H1 (cell line): Measurements from ENCODE around the gene ZNF100. TPM values are rescaled to one million over a fixed set of nuclear protein-coding genes. Genes with fewer than 3 reads are reported as not detected.

Source experiments
- CTCF ChIA-PET: fragments of 300-600 bp; sonication (Branson Sonifier 250); formaldehyde crosslinking; loops from one replicate; lab custom pipeline; 2021; ENCODE audit not compliant: partially characterized antibody; lab: Charles Lee
- POLR2A ChIA-PET: fragments of 300-600 bp; sonication (Branson Sonifier 250); formaldehyde crosslinking; loops from one replicate; lab custom pipeline; 2021; ENCODE audit warnings: inconsistent platforms; ENCODE audit not compliant: partially characterized antibody; lab: Charles Lee
- DNase-seq, 2 experiments: peaks; one replicate each; pipeline versions ENCODE4 v3.0.0 to v3.0.0-alpha.2; 2010 to 2022; ENCODE audit warnings: low spot score in 2 of 2, low read depth in 1 of 2, mixed read lengths in 1 of 2
- FAIRE-seq: peaks from 2 replicates; lab custom pipeline; 2011; peaks lifted over from hg19 to GRCh38; lab: Jason Lieb, UNC
- H2AFZ ChIP-seq: 2 replicates; pipeline ENCODE4 v1.8.1; 2012; ENCODE audit warnings: low read length, inconsistent platforms
- H2AK5ac ChIP-seq: 2 replicates; pipeline ENCODE4 v1.6.1; 2013; ENCODE audit warnings: low read depth, low read length
- H2BK120ac ChIP-seq: replicated peaks from 2 replicates; pipeline ENCODE3; 2013; ENCODE audit warnings: low read depth, low read length, inconsistent platforms
- H2BK12ac ChIP-seq: 2 replicates; pipeline ENCODE4 v1.6.1; 2013; ENCODE audit warnings: low read depth, low read length
- H2BK15ac ChIP-seq: 2 replicates; pipeline ENCODE4 v1.6.1; 2013; ENCODE audit warnings: low read length
- H2BK20ac ChIP-seq: 2 replicates; pipeline ENCODE4 v1.6.1; 2013; ENCODE audit warnings: low read length
- H2BK5ac ChIP-seq: 2 replicates; pipeline ENCODE4 v1.6.1; 2013; ENCODE audit warnings: low read depth, low read length
- H3K14ac ChIP-seq: 2 replicates; pipeline ENCODE4 v1.6.1; 2013; ENCODE audit warnings: inconsistent platforms; ENCODE audit not compliant: insufficient read length
- H3K18ac ChIP-seq: 2 replicates; pipeline ENCODE4 v1.6.1; 2013; ENCODE audit warnings: low read length; ENCODE audit errors: extremely low read depth
- H3K23ac ChIP-seq: 2 replicates; pipeline ENCODE4 v1.6.1; 2013; ENCODE audit warnings: inconsistent platforms; ENCODE audit not compliant: insufficient read length
- H3K23me2 ChIP-seq: 2 replicates; pipeline ENCODE4 v1.6.1; 2013; ENCODE audit warnings: low read depth, low read length
- H3K27ac ChIP-seq: 2 replicates; pipeline ENCODE4 v1.6.1; 2011; ENCODE audit warnings: low read depth, low read length, inconsistent platforms
- H3K27me3 ChIP-seq, 4 experiments: replicated peaks in 1 of 4; 1 replicate in 1 of 4; 2 replicates in 3 of 4; pipeline versions ENCODE4 v1.6.1 to v1.8.1; 2011 to 2013; ENCODE audit warnings: low read length in 3 of 4, mild to moderate bottlenecking in 3 of 4, inconsistent platforms in 2 of 4, mixed read lengths in 2 of 4, moderate library complexity in 1 of 4; ENCODE audit not compliant: control insufficient read depth in 3 of 4, insufficient read depth in 3 of 4; ENCODE audit errors: extremely low read depth in 1 of 4
- H3K36me3 ChIP-seq, 4 experiments: 2 replicates each; pipeline versions ENCODE4 v1.6.1 to v1.8.1; 2011 to 2013; ENCODE audit warnings: mild to moderate bottlenecking in 4 of 4, low read length in 3 of 4, moderate library complexity in 2 of 4, control low read depth in 1 of 4, inconsistent platforms in 1 of 4; ENCODE audit not compliant: insufficient read depth in 4 of 4, control insufficient read depth in 2 of 4
- H3K4ac ChIP-seq: replicated peaks from 2 replicates; pipeline ENCODE3; 2013; ENCODE audit warnings: low read length, low read depth, mixed read lengths, inconsistent platforms; ENCODE audit not compliant: insufficient read length
- H3K4me1 ChIP-seq, 4 experiments: replicated peaks in 1 of 4; 1 replicate in 1 of 4; 2 replicates in 3 of 4; pipeline versions ENCODE4 v1.6.1 to v1.8.1; 2011 to 2013; ENCODE audit warnings: low read length in 3 of 4, inconsistent platforms in 2 of 4, mixed read lengths in 1 of 4; ENCODE audit not compliant: insufficient read depth in 4 of 4, control insufficient read depth in 3 of 4
- H3K4me2 ChIP-seq, 2 experiments: 2 replicates each; pipeline versions ENCODE4 v1.6.1 to v1.8.1; 2011 to 2013; ENCODE audit warnings: low read depth in 2 of 2, low read length in 2 of 2, control low read depth in 1 of 2, inconsistent platforms in 1 of 2, mild to moderate bottlenecking in 1 of 2; ENCODE audit not compliant: insufficient read depth in 1 of 2
- H3K4me3 ChIP-seq, 4 experiments: fragments of 200-600, 300-600 bp in 1 of 4; sonication (generic), shearing (Covaris generic), sonication (Bioruptor Twin) in 1 of 4; 2 replicates each; pipeline versions ENCODE4 v1.5.1 to v1.8.1; 2011 to 2016; ENCODE audit warnings: low read length in 4 of 4, low read depth in 3 of 4, control low read depth in 2 of 4, inconsistent platforms in 2 of 4, mild to moderate bottlenecking in 2 of 4, mixed read lengths in 1 of 4, moderate library complexity in 1 of 4; ENCODE audit not compliant: insufficient read depth in 2 of 4; ENCODE audit errors: extremely low read depth in 1 of 4
- H3K56ac ChIP-seq: replicated peaks from 2 replicates; pipeline ENCODE3; 2013; ENCODE audit warnings: low read depth, mild to moderate bottlenecking, mixed read lengths, low read length, inconsistent platforms; ENCODE audit not compliant: insufficient read length
- H3K79me1 ChIP-seq: 2 replicates; pipeline ENCODE4 v1.6.1; 2013; ENCODE audit warnings: low read depth, low read length, control low read depth
- H3K79me2 ChIP-seq, 2 experiments: 2 replicates each; pipeline versions ENCODE4 v1.6.1 to v1.8.1; 2012 to 2013; ENCODE audit warnings: low read length in 2 of 2, mild to moderate bottlenecking in 2 of 2, inconsistent platforms in 1 of 2; ENCODE audit not compliant: insufficient read depth in 2 of 2, control insufficient read depth in 1 of 2
- H3K9ac ChIP-seq, 4 experiments: replicated peaks in 1 of 4; 1 replicate in 1 of 4; 2 replicates in 3 of 4; pipeline versions ENCODE4 v1.6.1 to v1.8.1; 2011 to 2013; ENCODE audit warnings: low read depth in 3 of 4, low read length in 3 of 4, control low read depth in 2 of 4, mild to moderate bottlenecking in 2 of 4, moderate library complexity in 2 of 4, inconsistent platforms in 1 of 4; ENCODE audit errors: extremely low read depth in 1 of 4
- H3K9me3 ChIP-seq, 2 experiments: 2 replicates each; pipeline versions ENCODE4 v1.6.1 to v1.8.1; 2012 to 2013; ENCODE audit warnings: mild to moderate bottlenecking in 2 of 2, moderate library complexity in 2 of 2, control low read depth in 1 of 2, inconsistent platforms in 1 of 2, low read depth in 1 of 2, low read length in 1 of 2, mixed read lengths in 1 of 2; ENCODE audit not compliant: insufficient read depth in 2 of 2
- H4K20me1 ChIP-seq, 2 experiments: replicated peaks in 1 of 2; 2 replicates each; pipeline versions ENCODE3 to v1.8.1; 2011 to 2013; ENCODE audit warnings: inconsistent platforms in 2 of 2, low read length in 2 of 2, mild to moderate bottlenecking in 1 of 2; ENCODE audit not compliant: insufficient read depth in 2 of 2, control insufficient read depth in 1 of 2
- H4K5ac ChIP-seq: 2 replicates; pipeline ENCODE4 v1.6.1; 2013; ENCODE audit warnings: low read length, low read depth, mixed read lengths, inconsistent platforms; ENCODE audit not compliant: insufficient read length
- H4K8ac ChIP-seq: 2 replicates; pipeline ENCODE4 v1.8.0; 2013; ENCODE audit warnings: mild to moderate bottlenecking, moderate library complexity, low read length, inconsistent platforms; ENCODE audit not compliant: insufficient read depth; ENCODE audit errors: extremely low read depth
- H4K91ac ChIP-seq: replicated peaks from 2 replicates; pipeline ENCODE3; 2013; ENCODE audit warnings: low read length, mixed read lengths, inconsistent platforms; ENCODE audit not compliant: insufficient read length
- ASH2L ChIP-seq: fragments of 200-600, 300-600 bp; sonication (generic); IDR thresholded peaks from one replicate; pipeline ENCODE4 v1.7.1; 2017; ENCODE audit warnings: low read length
- BRCA1 ChIP-seq: IDR thresholded peaks from 2 replicates; pipeline ENCODE4 v1.6.1; 2012; ENCODE audit warnings: low read depth, low read length, improper control_type of control experiment
- RNF2 ChIP-seq: fragments of 200-900, 300-1000 bp; sonication (generic); IDR thresholded peaks from 2 replicates; pipeline ENCODE4 v1.7.1; 2016; ENCODE audit warnings: borderline replicate concordance, low read depth, mild to moderate bottlenecking, antibody characterized with exemption, low read length; ENCODE audit not compliant: poor library complexity, severe bottlenecking; ENCODE audit errors: missing control alignments
- WGBS, 2 experiments: shearing (Covaris generic) in 1 of 2; methylation state at CpG; one replicate each; pipeline versions ENCODE4 v1.1.6 to v1.1.7; 2013 to 2015; ENCODE audit warnings: low lambda C conversion rate in 2 of 2, mixed read lengths in 2 of 2, inconsistent platforms in 1 of 2, low coverage in 1 of 2, missing lambda C conversion rate in 1 of 2; ENCODE audit not compliant: insufficient replicate concordance in 2 of 2, insufficient coverage in 1 of 2, insufficient read length in 1 of 2; ENCODE audit errors: extremely low coverage in 1 of 2, missing lambda C conversion rate in 1 of 2; 5-methylcytosine and 5-hydroxymethylcytosine counted together
- polyA plus RNA-seq, 7 experiments: library from polyadenylated mRNA; depleted of rRNA in 3 of 7; stranded (reverse) in 5 of 7; unstranded in 2 of 7; fragments of >200 nt in 5 of 7; fragments of 200-250 nt in 2 of 7; gene quantifications; 1 replicate in 5 of 7; 2 replicates in 1 of 7; 4 replicates in 1 of 7; pipeline versions ENCODE4 v1.2.1 to v1.2.3, GENCODE V29; 2011 to 2013; ENCODE audit warnings: missing spikeins in 2 of 7, mixed read lengths in 2 of 7
- total RNA-seq: library from RNA; stranded (reverse); fragmentation: NEBNext Ultra II Directional; extraction: Animal tissue kit (Norgen Biotek cat#: 25700); gene quantifications from 2 replicates; pipeline ENCODE4 v1.2.1, GENCODE V29; 2021
- TF ChIP-seq, protein P1 (sequence below): IDR thresholded peaks from 2 replicates; pipeline ENCODE4 v1.6.1; 2011; ENCODE audit warnings: low read depth, mild to moderate bottlenecking, low read length; ENCODE audit not compliant: insufficient read depth

The ZNF100 gene
- total and polyA plus RNA-seq, 2 of the 8 experiments (the other 6 are each of a cell fraction or from before 2014, with no cell fraction given): 4.9 to 30.8 TPM

- CTCF ChIA-PET: interaction anchor here (0.6 to 1.9 kb wide), 15 partner anchors 9 to 428 kb away, joined by 3 to 11 read pairs (median 4); no protein-coding TSS in a partner anchor
- FAIRE-seq: no peak
- no peak for TF ChIP-seq RNF2
- no peak for TF ChIP-seq BRCA1
- TF ChIP-seq, protein P1, sequence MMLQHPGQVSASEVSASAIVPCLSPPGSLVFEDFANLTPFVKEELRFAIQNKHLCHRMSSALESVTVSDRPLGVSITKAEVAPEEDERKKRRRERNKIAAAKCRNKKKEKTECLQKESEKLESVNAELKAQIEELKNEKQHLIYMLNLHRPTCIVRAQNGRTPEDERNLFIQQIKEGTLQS: no peak
- no peak for TF ChIP-seq ASH2L
- no peak overlapping the region for H2BK15ac ChIP-seq
- H3K23me2 ChIP-seq: no peaks in the 10 kb centered on the region
- peaks cover 0 to 11% (median 8%) of the 10 kb centered on the region in 4 experiments; a peak in 4 of 7 replicates for H3K4me1 ChIP-seq
- no peak overlapping the region for H3K56ac ChIP-seq
- H4K5ac ChIP-seq: no peak overlapping the region
- DNase-seq: no peak
- no peak overlapping the region for H4K8ac ChIP-seq
- H4K91ac ChIP-seq: no peak overlapping the region
- H2AK5ac ChIP-seq: no peak overlapping the region
- no peak overlapping the region for H2BK5ac ChIP-seq
- WGBS, 2 experiments: 77% methylated on average over 3 of the region's 3 CpGs; no CpG with 5 or more reads in 1 of the 2 experiments
- H3K14ac ChIP-seq: no peak overlapping the region
- H3K23ac ChIP-seq: no peak overlapping the region
- H3K79me1 ChIP-seq: no peaks in the 10 kb centered on the region
- POLR2A ChIA-PET: interaction anchor here (0.6 to 1.4 kb wide), 3 partner anchors 130 to 192 kb away, joined by 3 to 4 read pairs (median 3); no protein-coding TSS in a partner anchor
- no peak overlapping the region; the same call in 1 of the 2 replicates for H2AFZ ChIP-seq
- H3K18ac ChIP-seq: no peak overlapping the region
- H3K36me3 ChIP-seq: no peaks in the 10 kb centered on the region
- H3K4ac ChIP-seq: no peak overlapping the region
- H3K27ac ChIP-seq: no peak overlapping the region
- H3K27me3 ChIP-seq: no peaks in the 10 kb centered on the region
- H3K79me2 ChIP-seq: no peaks in the 10 kb centered on the region
- H4K20me1 ChIP-seq: no peaks in the 10 kb centered on the region
- no peak overlapping the region for H3K4me2 ChIP-seq
- H2BK12ac ChIP-seq: no peak overlapping the region
- no peak overlapping the region for H2BK20ac ChIP-seq
- H3K9ac ChIP-seq: no peak overlapping the region
- no peak overlapping the region for H2BK120ac ChIP-seq
- no peak overlapping the region for H3K4me3 ChIP-seq
- H3K9me3 ChIP-seq: no peaks in the 10 kb centered on the region
These were observed 69.7 kb downstream of the ZNF100 start for GRCh38 chr19:21697698-21698097.
